Liver (tissue), 9 donors: ENCODE data around the gene EIF3K. TPM values are rescaled to one million over a fixed set of nuclear protein-coding genes. Genes with fewer than 3 reads are reported as not detected.

Experiments used
- DNase-seq: peaks from one replicate; pipeline ENCODE4 v3.0.0-alpha.2; 2017; ENCODE audit warnings: low spot score
- H3K27ac ChIP-seq, 2 donors: one replicate each; pipeline ENCODE4 v1.7.0; 2013; ENCODE audit warnings: inconsistent platforms in 2 of 2, low read length in 2 of 2, control low read depth in 1 of 2, low read depth in 1 of 2, mild to moderate bottlenecking in 1 of 2
- H3K27me3 ChIP-seq, 4 donors: one replicate each; pipeline versions ENCODE4 v1.6.1 to v1.7.0; 2013; ENCODE audit warnings: low read length in 3 of 4, inconsistent platforms in 1 of 4, mild to moderate bottlenecking in 1 of 4, moderate library complexity in 1 of 4; ENCODE audit not compliant: control insufficient read depth in 4 of 4, insufficient read depth in 4 of 4
- H3K36me3 ChIP-seq, 4 donors: one replicate each; pipeline versions ENCODE4 v1.6.1 to v1.7.0; 2013; ENCODE audit warnings: low read length in 3 of 4, mild to moderate bottlenecking in 3 of 4, low read depth in 1 of 4, moderate library complexity in 1 of 4; ENCODE audit not compliant: control insufficient read depth in 4 of 4, insufficient read depth in 3 of 4
- H3K4me1 ChIP-seq, 4 donors: one replicate each; pipeline versions ENCODE4 v1.6.1 to v1.7.0; 2013; ENCODE audit warnings: low read length in 3 of 4, mild to moderate bottlenecking in 3 of 4, moderate library complexity in 1 of 4; ENCODE audit not compliant: control insufficient read depth in 4 of 4, insufficient read depth in 4 of 4
- H3K4me3 ChIP-seq, 3 donors: one replicate each; pipeline versions ENCODE4 v1.6.1 to v1.7.0; 2013; ENCODE audit warnings: low read length in 3 of 3, control low read depth in 1 of 3, low read depth in 1 of 3, mild to moderate bottlenecking in 1 of 3
- H3K9ac ChIP-seq, 2 donors: one replicate each; pipeline ENCODE4 v1.7.0; 2013; ENCODE audit warnings: low read length in 2 of 2, mild to moderate bottlenecking in 2 of 2, moderate library complexity in 2 of 2, control low read depth in 1 of 2, low read depth in 1 of 2
- H3K9me3 ChIP-seq, 4 donors: one replicate each; pipeline versions ENCODE4 v1.6.1 to v1.7.0; 2013; ENCODE audit warnings: low read length in 3 of 4; ENCODE audit not compliant: control insufficient read depth in 4 of 4
- EGR1 ChIP-seq, 2 donors: IDR thresholded peaks; 2 replicates each; pipeline ENCODE4 v1.6.1; 2016 to 2018; ENCODE audit warnings: antibody characterized with exemption in 2 of 2, low read depth in 2 of 2
- FOXA1 ChIP-seq: IDR thresholded peaks from 2 replicates; pipeline ENCODE4 v1.6.1; 2016; ENCODE audit warnings: antibody characterized with exemption
- FOXA2 ChIP-seq: IDR thresholded peaks from 2 replicates; pipeline ENCODE4 v1.6.1; 2016; ENCODE audit warnings: antibody characterized with exemption
- HNF4A ChIP-seq, 2 donors: conservative IDR thresholded peaks; 2 replicates each; pipeline ENCODE4 v1.6.1; 2016; ENCODE audit warnings: antibody characterized with exemption in 2 of 2, mild to moderate bottlenecking in 2 of 2
- HNF4G ChIP-seq: IDR thresholded peaks from 2 replicates; pipeline ENCODE4 v1.6.1; 2016; ENCODE audit warnings: antibody characterized with exemption
- JUND ChIP-seq, 2 donors: IDR thresholded peaks; 2 replicates each; pipeline ENCODE4 v1.6.1; 2016; ENCODE audit warnings: antibody characterized with exemption in 2 of 2
- MAX ChIP-seq: IDR thresholded peaks from 2 replicates; pipeline ENCODE4 v1.6.1; 2016; ENCODE audit warnings: antibody characterized with exemption
- NR2F2 ChIP-seq: IDR thresholded peaks from 2 replicates; pipeline ENCODE4 v1.6.1; 2016; ENCODE audit warnings: antibody characterized with exemption
- RAD21 ChIP-seq, 2 donors: IDR thresholded peaks; 2 replicates each; pipeline ENCODE4 v1.6.1; 2016; ENCODE audit warnings: antibody characterized with exemption in 2 of 2, mild to moderate bottlenecking in 2 of 2
- RXRA ChIP-seq, 2 donors: IDR thresholded peaks; 2 replicates each; pipeline ENCODE4 v1.6.1; 2017 to 2018; ENCODE audit warnings: antibody characterized with exemption in 2 of 2, mild to moderate bottlenecking in 1 of 2
- SP1 ChIP-seq: IDR thresholded peaks from 2 replicates; pipeline ENCODE4 v1.6.1; 2018; ENCODE audit warnings: antibody characterized with exemption, mild to moderate bottlenecking
- TAF1 ChIP-seq: conservative IDR thresholded peaks from 2 replicates; pipeline ENCODE4 v1.6.1; 2016; ENCODE audit warnings: antibody characterized with exemption, mild to moderate bottlenecking
- YY1 ChIP-seq: IDR thresholded peaks from 2 replicates; pipeline ENCODE4 v1.6.1; 2016; ENCODE audit warnings: antibody characterized with exemption, mild to moderate bottlenecking
- WGBS: extraction: QIAGEN DNeasy Blood & Tissue Kit; methylation state at CpG from one replicate; pipeline ENCODE4 v1.1.7; 2013; 5-methylcytosine and 5-hydroxymethylcytosine counted together
- polyA plus RNA-seq, 2 donors: library from polyadenylated mRNA; stranded (reverse) in 1 of 2; unstranded in 1 of 2; fragments of 200-250 nt in 1 of 2; fragments of >200 nt in 1 of 2; fragmentation: Nextera tagmentation in 1 of 2; extraction: Ambion mirVana in 1 of 2; gene quantifications; one replicate each; pipeline versions ENCODE4 v1.2.1 to v1.2.3, GENCODE V29; 2013 to 2015
- total RNA-seq, 2 donors: library from RNA; depleted of rRNA; stranded (reverse); fragments of >200 nt; gene quantifications; one replicate each; pipeline ENCODE4 v1.2.3, GENCODE V29; 2014
- TF ChIP-seq, protein P1 (sequence below): IDR thresholded peaks from 2 replicates; pipeline ENCODE4 v1.6.1; 2016; ENCODE audit warnings: antibody characterized with exemption
- TF ChIP-seq, protein P2 (sequence below): IDR thresholded peaks from 2 replicates; pipeline ENCODE4 v1.6.1; 2016; ENCODE audit warnings: antibody characterized with exemption, mild to moderate bottlenecking
- donor health status: healthy.
- donor health status: healthy.
- donor health status: healthy.
- donor health status: healthy.
- donor health status: healthy.

Gene EIF3K
- total and polyA plus RNA-seq, 4 donors = 118 to 240 (median 151) TPM

- TF ChIP-seq RXRA (IDR thresholded peaks at IDR 0.05) (no peak), TAF1 (no peak), NR2F2 (no peak), RAD21 (IDR thresholded peaks at IDR 0.05) (no peak), MAX (no peak), FOXA1 (no peak), JUND (IDR thresholded peaks at IDR 0.05) (no peak), EGR1 (IDR thresholded peaks at IDR 0.05; ENCODE audit: low read depth in 2 of 2) (no peak)
- TF ChIP-seq, protein P1, sequence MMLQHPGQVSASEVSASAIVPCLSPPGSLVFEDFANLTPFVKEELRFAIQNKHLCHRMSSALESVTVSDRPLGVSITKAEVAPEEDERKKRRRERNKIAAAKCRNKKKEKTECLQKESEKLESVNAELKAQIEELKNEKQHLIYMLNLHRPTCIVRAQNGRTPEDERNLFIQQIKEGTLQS = no peak
- TF ChIP-seq, protein P2, sequence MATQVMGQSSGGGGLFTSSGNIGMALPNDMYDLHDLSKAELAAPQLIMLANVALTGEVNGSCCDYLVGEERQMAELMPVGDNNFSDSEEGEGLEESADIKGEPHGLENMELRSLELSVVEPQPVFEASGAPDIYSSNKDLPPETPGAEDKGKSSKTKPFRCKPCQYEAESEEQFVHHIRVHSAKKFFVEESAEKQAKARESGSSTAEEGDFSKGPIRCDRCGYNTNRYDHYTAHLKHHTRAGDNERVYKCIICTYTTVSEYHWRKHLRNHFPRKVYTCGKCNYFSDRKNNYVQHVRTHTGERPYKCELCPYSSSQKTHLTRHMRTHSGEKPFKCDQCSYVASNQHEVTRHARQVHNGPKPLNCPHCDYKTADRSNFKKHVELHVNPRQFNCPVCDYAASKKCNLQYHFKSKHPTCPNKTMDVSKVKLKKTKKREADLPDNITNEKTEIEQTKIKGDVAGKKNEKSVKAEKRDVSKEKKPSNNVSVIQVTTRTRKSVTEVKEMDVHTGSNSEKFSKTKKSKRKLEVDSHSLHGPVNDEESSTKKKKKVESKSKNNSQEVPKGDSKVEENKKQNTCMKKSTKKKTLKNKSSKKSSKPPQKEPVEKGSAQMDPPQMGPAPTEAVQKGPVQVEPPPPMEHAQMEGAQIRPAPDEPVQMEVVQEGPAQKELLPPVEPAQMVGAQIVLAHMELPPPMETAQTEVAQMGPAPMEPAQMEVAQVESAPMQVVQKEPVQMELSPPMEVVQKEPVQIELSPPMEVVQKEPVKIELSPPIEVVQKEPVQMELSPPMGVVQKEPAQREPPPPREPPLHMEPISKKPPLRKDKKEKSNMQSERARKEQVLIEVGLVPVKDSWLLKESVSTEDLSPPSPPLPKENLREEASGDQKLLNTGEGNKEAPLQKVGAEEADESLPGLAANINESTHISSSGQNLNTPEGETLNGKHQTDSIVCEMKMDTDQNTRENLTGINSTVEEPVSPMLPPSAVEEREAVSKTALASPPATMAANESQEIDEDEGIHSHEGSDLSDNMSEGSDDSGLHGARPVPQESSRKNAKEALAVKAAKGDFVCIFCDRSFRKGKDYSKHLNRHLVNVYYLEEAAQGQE = no peak
- H3K27ac ChIP-seq = peak overlapping the region; percentile 49 to 66
Observed at GRCh38 chr19:38669552-38669951, 50.6 kb downstream of the EIF3K start.

GRCh38 chr19:38670921-38671398, 52.0 kb downstream of the EIF3K start:
- Histone ChIP-seq H3K27ac (peak overlapping the region; percentile 34 to 61), H3K9me3 (no peaks in the 10 kb centered on the region), H3K9ac (no peak overlapping the region), H3K36me3 (no peaks in the 10 kb centered on the region), H3K4me3 (no peak overlapping the region), H3K27me3 (no peaks in the 10 kb centered on the region), H3K4me1 (peaks cover 16 to 67% (median 45%) of the 10 kb centered on the region in 4 donors)
- WGBS = 25% methylated on average over 3 of the region's 3 CpGs
- no peak for DNase-seq
- TF ChIP-seq RAD21 (IDR thresholded peaks at IDR 0.05) = peak in 1 of 2 donors; percentile 37
- TF ChIP-seq SP1 = peak; percentile 51
- peak; percentile 81 to 90 for TF ChIP-seq HNF4A (conservative IDR thresholded peaks at IDR 0.05)
- no peak for TF ChIP-seq RXRA (IDR thresholded peaks at IDR 0.05)
- peak; percentile 76 for TF ChIP-seq HNF4G
- no peak for TF ChIP-seq FOXA2

More at GRCh38 chr19:38669552-38669951, 50.6 kb downstream of the EIF3K start:
- Histone ChIP-seq H3K9ac (no peak overlapping the region), H3K4me3 (no peak overlapping the region), H3K36me3 (no peaks in the 10 kb centered on the region), H3K27me3 (no peaks in the 10 kb centered on the region), H3K9me3 (no peaks in the 10 kb centered on the region), H3K4me1 (peaks cover 23 to 69% (median 56%) of the 10 kb centered on the region in 4 donors)
- 74% methylated on average over 5 of the region's 5 CpGs for WGBS
- DNase-seq = no peak

DNA sequence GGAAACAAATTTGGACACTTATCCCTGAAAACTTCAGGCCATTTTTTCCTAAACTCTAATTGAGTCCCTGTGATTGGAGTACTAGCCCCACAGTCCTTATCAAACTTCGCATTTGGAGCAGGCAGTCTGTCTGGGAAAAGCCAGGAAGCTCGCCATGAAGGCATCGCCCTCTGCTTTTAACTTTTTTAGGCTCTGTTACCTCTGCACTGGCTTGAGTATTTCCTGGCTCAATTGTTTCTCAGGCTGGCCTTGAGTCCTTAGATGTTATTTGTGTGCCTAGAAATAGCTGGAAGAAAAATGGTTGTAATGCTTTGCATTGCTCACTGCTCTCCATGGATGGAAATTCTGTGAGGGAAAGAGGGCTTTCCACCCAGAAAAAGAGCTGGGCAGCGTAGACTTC, 52.7 kb downstream of the EIF3K start:
- Histone ChIP-seq H3K36me3 (no peaks in the 10 kb centered on the region), H3K27ac (peak overlapping the region in 1 of 2 donors; percentile 34), H3K4me3 (no peak overlapping the region), H3K4me1 (peaks cover 13 to 65% (median 42%) of the 10 kb centered on the region in 4 donors), H3K9me3 (no peaks in the 10 kb centered on the region), H3K27me3 (no peaks in the 10 kb centered on the region), H3K9ac (no peak overlapping the region)
- peak; percentile 2 for TF ChIP-seq YY1
- TF ChIP-seq TAF1 = no peak
- TF ChIP-seq FOXA1 = no peak
- TF ChIP-seq SP1 = no peak
- no peak for TF ChIP-seq HNF4G
- TF ChIP-seq HNF4A (conservative IDR thresholded peaks at IDR 0.05) = no peak
- no peak for TF ChIP-seq EGR1 (IDR thresholded peaks at IDR 0.05; ENCODE audit: low read depth in 2 of 2)
- TF ChIP-seq RXRA (IDR thresholded peaks at IDR 0.05) = no peak
- TF ChIP-seq, protein P2 = no peak
- TF ChIP-seq FOXA2 = no peak
- TF ChIP-seq NR2F2 = peak; percentile 9
- TF ChIP-seq, protein P1 = no peak
- TF ChIP-seq MAX = peak; percentile 11
- 76% methylated on average over 4 of the region's 4 CpGs for WGBS
- no peak for DNase-seq
